ENCODE results near the gene ATG14.

Gene ATG14

DNA sequence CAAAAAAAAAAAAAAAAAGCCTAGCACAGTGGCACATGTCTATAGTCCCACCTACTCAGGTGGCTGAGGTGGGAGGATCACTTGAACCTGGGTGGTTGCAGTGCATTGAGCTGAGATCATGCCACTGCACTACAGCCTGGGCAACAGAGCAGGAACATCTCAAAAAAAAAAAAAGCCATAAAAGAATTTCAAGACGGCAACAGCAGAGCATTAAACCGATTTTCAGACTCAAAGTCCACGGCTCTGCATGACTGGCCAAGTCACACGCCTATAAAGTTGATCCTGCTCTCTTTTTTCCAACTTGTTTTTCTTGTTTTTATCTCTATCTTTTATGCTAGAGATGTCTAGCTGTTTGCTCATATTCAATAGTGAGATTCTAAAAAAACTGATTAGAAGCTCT, 95.1 kb downstream of the ATG14 start:
- DNase-seq (ENCODE audit: low read depth in 2 of 2) = no peak
